ENCODE results near the gene GAPVD1.

Gene GAPVD1

DNA sequence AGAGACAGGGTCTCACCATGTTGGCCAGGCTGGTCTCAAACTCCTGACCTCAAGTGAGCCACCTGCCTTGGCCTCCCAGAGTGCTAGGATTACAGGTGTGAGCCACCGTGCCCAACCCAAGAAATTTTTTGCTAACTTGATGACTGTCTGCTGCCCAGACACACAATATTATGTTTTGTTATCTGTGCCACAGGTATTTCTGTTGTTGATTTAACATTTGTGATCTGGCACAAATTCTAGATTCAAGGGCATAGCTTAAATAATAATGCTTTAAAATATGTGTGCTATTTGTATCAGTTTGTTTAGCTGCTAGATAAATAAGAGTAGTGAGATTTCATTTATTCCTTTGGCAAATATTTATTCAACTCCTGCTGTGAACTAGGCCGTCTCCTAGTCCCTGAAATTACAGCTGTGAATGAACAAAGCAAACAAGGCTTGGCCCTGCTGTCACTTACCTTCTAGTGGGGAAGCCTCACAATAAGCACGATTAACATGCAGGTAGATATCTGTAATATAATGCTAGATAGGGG is 35.3 kb downstream of the GAPVD1 start:
- Histone ChIP-seq H3F3A (ENCODE audit: insufficient read depth, low read length) (no peaks in the 10 kb centered on the region), H3K4me2 (ENCODE audit: low read depth, low read length) (no peak overlapping the region), H3K9me2 (replicated peaks; ENCODE audit: insufficient read depth, low read length) (no peaks in the 10 kb centered on the region), H3K9me3 (replicated peaks; ENCODE audit: insufficient read depth, low read length) (no peaks in the 10 kb centered on the region), H3K79me2 (ENCODE audit: low read length) (peaks cover 31% of the 10 kb centered on the region), H2AFZ (ENCODE audit: low read length) (no peak overlapping the region), H3K9ac (ENCODE audit: low read length) (no peak overlapping the region), H3K4me1 (ENCODE audit: low read length) (no peaks in the 10 kb centered on the region), H4K20me1 (ENCODE audit: insufficient read depth, low read length) (no peaks in the 10 kb centered on the region), H3K27me3 (replicated peaks; ENCODE audit: insufficient read depth, low read length) (no peaks in the 10 kb centered on the region), H3K4me3 (ENCODE audit: low read length) (no peak overlapping the region), H3K27ac (ENCODE audit: low read length) (no peak overlapping the region), H3K36me3 (replicated peaks; ENCODE audit: insufficient read depth, low read length) (no peaks in the 10 kb centered on the region; the same call in 1 of the 2 replicates)
- DNase-seq: no peak
- TF ChIP-seq EZH2 (optimal IDR thresholded peaks at IDR 0.05; ENCODE audit: low read depth, low read length) (no peak), EZH2phosphoT487 (IDR thresholded peaks at IDR 0.05; ENCODE audit: low read length) (no peak)
- TF ChIP-seq, protein P1, sequence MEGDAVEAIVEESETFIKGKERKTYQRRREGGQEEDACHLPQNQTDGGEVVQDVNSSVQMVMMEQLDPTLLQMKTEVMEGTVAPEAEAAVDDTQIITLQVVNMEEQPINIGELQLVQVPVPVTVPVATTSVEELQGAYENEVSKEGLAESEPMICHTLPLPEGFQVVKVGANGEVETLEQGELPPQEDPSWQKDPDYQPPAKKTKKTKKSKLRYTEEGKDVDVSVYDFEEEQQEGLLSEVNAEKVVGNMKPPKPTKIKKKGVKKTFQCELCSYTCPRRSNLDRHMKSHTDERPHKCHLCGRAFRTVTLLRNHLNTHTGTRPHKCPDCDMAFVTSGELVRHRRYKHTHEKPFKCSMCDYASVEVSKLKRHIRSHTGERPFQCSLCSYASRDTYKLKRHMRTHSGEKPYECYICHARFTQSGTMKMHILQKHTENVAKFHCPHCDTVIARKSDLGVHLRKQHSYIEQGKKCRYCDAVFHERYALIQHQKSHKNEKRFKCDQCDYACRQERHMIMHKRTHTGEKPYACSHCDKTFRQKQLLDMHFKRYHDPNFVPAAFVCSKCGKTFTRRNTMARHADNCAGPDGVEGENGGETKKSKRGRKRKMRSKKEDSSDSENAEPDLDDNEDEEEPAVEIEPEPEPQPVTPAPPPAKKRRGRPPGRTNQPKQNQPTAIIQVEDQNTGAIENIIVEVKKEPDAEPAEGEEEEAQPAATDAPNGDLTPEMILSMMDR (IDR thresholded peaks at IDR 0.05; ENCODE audit: low read length): no peak

DNA sequence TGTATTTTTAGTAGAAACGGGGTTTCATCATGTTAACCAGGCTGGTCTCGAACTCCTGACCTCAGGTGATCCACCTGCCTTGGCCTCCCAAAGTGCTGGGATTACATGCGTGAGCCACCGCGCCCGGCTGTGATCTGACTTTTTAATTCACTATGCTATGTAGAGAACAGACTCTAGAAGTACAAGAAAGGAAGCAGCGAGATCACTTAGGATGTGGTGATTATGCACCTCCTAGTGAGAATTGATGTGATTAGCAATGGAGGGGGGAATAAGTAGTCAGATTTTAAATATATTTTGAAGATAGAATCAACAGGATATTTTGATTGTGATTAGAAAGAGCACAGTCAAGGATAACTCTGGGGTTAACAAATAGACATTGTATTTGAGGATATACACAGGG is 36.3 kb downstream of the GAPVD1 start:
- H3K79me2 ChIP-seq (ENCODE audit: low read length): peaks cover 24% of the 10 kb centered on the region
- no peak overlapping the region for H2AFZ ChIP-seq (ENCODE audit: low read length)
- no peaks in the 10 kb centered on the region for H3K9me2 ChIP-seq (replicated peaks; ENCODE audit: insufficient read depth, low read length)
- H3K4me1 ChIP-seq (ENCODE audit: low read length): no peaks in the 10 kb centered on the region
- no peak overlapping the region for H3K4me2 ChIP-seq (ENCODE audit: low read depth, low read length)
- no peak overlapping the region for H3K4me3 ChIP-seq (ENCODE audit: low read length)
- H3F3A ChIP-seq (ENCODE audit: insufficient read depth, low read length): no peaks in the 10 kb centered on the region
- no peaks in the 10 kb centered on the region; the same call in 1 of the 2 replicates for H3K36me3 ChIP-seq (replicated peaks; ENCODE audit: insufficient read depth, low read length)
- H3K9ac ChIP-seq (ENCODE audit: low read length): no peak overlapping the region
- H3K9me3 ChIP-seq (replicated peaks; ENCODE audit: insufficient read depth, low read length): no peaks in the 10 kb centered on the region
- no peak for TF ChIP-seq EZH2phosphoT487 (IDR thresholded peaks at IDR 0.05; ENCODE audit: low read length)
- no peak for TF ChIP-seq EZH2 (optimal IDR thresholded peaks at IDR 0.05; ENCODE audit: low read depth, low read length)
- TF ChIP-seq, protein P1 (IDR thresholded peaks at IDR 0.05; ENCODE audit: low read length): no peak
- no peaks in the 10 kb centered on the region for H4K20me1 ChIP-seq (ENCODE audit: insufficient read depth, low read length)
- no peak overlapping the region for H3K27ac ChIP-seq (ENCODE audit: low read length)
- no peak for DNase-seq
- H3K27me3 ChIP-seq (replicated peaks; ENCODE audit: insufficient read depth, low read length): no peaks in the 10 kb centered on the region

DNA sequence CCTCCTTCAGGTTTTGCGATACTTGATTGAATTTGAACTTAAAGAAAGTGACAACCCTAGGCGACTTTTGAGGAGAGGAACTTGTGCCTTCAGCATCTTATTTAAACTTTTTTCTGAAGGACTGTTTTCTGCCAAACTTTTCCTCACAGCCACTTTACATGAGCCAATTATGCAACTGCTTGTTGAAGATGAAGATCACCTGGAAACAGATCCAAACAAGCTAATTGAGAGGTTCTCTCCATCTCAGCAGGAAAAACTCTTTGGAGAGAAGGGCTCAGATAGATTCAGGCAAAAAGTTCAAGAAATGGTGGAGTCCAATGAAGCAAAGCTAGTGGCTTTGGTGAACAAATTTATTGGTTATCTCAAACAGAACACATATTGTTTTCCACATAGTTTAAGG is 40.6 kb downstream of the GAPVD1 start:
- TF ChIP-seq EZH2phosphoT487 (IDR thresholded peaks at IDR 0.05; ENCODE audit: low read length): no peak
- no peak for TF ChIP-seq EZH2 (optimal IDR thresholded peaks at IDR 0.05; ENCODE audit: low read depth, low read length)
- TF ChIP-seq, protein P1 (IDR thresholded peaks at IDR 0.05; ENCODE audit: low read length): no peak
- DNase-seq: no peak
- H3K27ac ChIP-seq (ENCODE audit: low read length): no peak overlapping the region
- no peak overlapping the region for H3K9ac ChIP-seq (ENCODE audit: low read length)
- H3K4me3 ChIP-seq (ENCODE audit: low read length): no peak overlapping the region
- no peak overlapping the region for H3K4me2 ChIP-seq (ENCODE audit: low read depth, low read length)
- no peaks in the 10 kb centered on the region for H3K9me3 ChIP-seq (replicated peaks; ENCODE audit: insufficient read depth, low read length)
- no peaks in the 10 kb centered on the region for H3K4me1 ChIP-seq (ENCODE audit: low read length)
- H4K20me1 ChIP-seq (ENCODE audit: insufficient read depth, low read length): no peaks in the 10 kb centered on the region
- H3F3A ChIP-seq (ENCODE audit: insufficient read depth, low read length): no peaks in the 10 kb centered on the region
- no peaks in the 10 kb centered on the region; the same call in none of the 2 replicates for H3K36me3 ChIP-seq (replicated peaks; ENCODE audit: insufficient read depth, low read length)
- H2AFZ ChIP-seq (ENCODE audit: low read length): no peak overlapping the region
- H3K79me2 ChIP-seq (ENCODE audit: low read length): no peaks in the 10 kb centered on the region; the same call in 1 of the 2 replicates
- no peaks in the 10 kb centered on the region for H3K27me3 ChIP-seq (replicated peaks; ENCODE audit: insufficient read depth, low read length)
- no peaks in the 10 kb centered on the region for H3K9me2 ChIP-seq (replicated peaks; ENCODE audit: insufficient read depth, low read length)

Data from MM.1S (cell line).